Myometrial cell (primary cell): ENCODE data around the gene AKIRIN1. TPM values are rescaled to one million over a fixed set of nuclear protein-coding genes. Genes with fewer than 3 reads are reported as not detected.

Experiments used
- total RNA-seq: library from RNA; depleted of rRNA; stranded (reverse); fragments of >200 nt; gene quantifications from 2 replicates; pipeline ENCODE4 v1.2.3, GENCODE V29; 2015

Gene AKIRIN1
- total RNA-seq, result 35.2 and 44.1 TPM in 2 replicates

DNA sequence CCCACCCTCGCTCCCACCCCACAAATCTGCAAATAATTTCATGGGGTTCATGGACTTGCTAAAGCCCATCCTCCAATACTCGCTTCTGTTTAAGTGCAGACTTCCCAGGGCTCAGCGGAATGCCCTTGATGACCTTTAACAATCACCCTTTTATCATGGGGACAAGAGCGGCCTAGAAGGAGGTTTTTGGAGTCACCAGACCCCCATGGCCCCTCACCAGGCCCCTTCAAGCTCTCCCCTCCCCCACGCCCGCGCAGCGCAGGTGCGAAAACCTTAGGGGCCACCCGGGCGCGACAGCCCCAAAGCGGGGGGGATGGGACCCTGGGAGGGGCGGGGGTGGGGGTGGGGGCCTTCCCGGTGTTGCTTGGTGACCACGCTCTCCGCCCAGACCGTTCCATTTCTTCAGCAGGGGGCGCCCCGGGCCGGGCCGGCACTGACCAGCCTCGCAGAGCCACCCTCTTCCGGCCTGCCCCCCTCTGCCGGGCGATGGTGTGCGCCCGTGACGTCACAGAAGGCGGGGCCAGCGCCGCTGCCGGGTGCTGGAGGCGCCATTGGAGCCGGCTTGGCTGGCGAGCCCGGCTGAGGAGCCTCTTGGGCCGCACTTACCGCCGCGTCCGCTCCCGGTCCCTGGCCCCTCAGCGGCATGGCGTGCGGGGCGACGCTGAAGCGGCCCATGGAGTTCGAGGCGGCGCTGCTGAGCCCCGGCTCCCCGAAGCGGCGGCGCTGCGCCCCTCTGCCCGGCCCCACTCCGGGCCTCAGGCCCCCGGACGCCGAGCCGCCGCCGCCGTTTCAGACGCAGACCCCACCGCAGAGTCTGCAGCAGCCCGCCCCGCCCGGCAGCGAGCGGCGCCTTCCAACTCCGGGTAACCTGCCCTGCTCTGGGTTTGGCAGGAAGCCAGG lies at the start of gene AKIRIN1:
AKIRIN1 (plus strand) TSS at position 539 of the 900 bp plus-strand sequence; CDS start at position 644, 105 bp downstream.

GRCh38 chr1:38941527-38942019 lies 49.5 kb upstream of the AKIRIN1 start, which contains the start of gene RHBDL2:
RHBDL2 (minus strand) TSS chr1:38941830; CDS start chr1:38919212, 22,618 bp downstream.

DNA sequence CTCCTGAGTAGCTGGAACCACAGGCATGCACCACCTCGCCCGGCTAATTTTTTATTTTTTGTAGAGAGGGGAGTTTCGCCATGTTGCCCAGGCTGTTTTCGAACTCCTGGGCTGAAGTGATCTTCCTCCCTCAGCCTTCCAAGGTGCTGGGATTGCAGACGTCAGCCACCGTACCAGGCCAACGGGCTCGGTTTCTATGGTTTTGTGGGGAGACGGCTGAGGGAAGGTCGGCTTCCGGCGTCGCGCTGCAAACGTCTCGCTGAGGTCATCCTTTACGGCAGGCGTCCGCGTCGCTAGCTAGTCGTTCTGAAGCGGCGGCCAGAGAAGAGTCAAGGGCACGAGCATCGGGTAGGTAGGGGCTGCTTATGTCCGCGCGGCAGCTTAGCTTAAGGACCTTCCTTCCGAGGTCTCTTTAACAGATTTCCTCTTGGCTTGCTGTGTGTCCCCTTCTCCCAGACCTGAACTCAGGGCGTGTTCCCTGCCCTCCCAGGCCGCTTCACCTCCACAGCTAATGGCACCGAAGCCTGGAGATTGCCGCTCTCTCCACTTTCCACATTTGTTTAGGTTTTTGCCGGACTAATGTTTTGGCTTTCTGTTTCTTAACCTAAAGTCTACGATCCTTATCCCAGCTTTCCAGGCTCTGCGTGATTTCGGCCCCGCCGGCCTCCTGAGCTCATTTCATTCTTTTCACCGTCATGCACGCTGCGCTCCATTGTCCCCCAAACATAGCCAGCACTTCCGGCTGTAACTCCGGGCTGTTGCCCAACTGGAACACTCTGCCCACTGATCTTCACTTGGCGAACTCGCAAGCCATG lies 35.2 kb downstream of the AKIRIN1 start, which contains the start of gene NDUFS5:
NDUFS5 (plus strand) TSS at position 300 of the 815 bp plus-strand sequence. CDS start 2,375 bp downstream, outside the sequence.

Other genes with a start within 250 kb of the AKIRIN1 start
- 5.8 and 11.3 TPM in 2 replicates for gene RRAGC, start 131.5 kb upstream of the AKIRIN1 start, total RNA-seq
- gene MYCBP, start 117.9 kb upstream of the AKIRIN1 start, total RNA-seq, result 36.7 and 49.3 TPM in 2 replicates
- gene GJA9, start 109.7 kb upstream of the AKIRIN1 start, total RNA-seq, result not detected in 2 replicates
- gene RHBDL2, start 49.4 kb upstream of the AKIRIN1 start, total RNA-seq, result 0.58 and 0.71 TPM in 2 replicates
- gene NDUFS5, start 35.1 kb downstream of the AKIRIN1 start, total RNA-seq, result 461 and 626 TPM in 2 replicates
- gene MACF1, start 213.4 kb downstream of the AKIRIN1 start, total RNA-seq, result 77.8 and 130 TPM in 2 replicates